Liver (tissue), 3 donors: ENCODE data around the gene CELA2A.
"Not testable (repeated sequence)": the region's sequence is repeated elsewhere in the genome, so short reads cannot be mapped to it uniquely, and the experiment has no call there.

ENCODE experiments used
- ATF3 ChIP-seq: IDR thresholded peaks from 2 replicates; pipeline ENCODE4 v1.6.1; 2016; ENCODE audit warnings: antibody characterized with exemption
- CTCF ChIP-seq: fragments of 150-350 bp; IDR thresholded peaks from 2 replicates; pipeline ENCODE4 v1.5.1; 2017; ENCODE audit warnings: improper control_type of control experiment, low read depth, low read length; ENCODE audit not compliant: missing input control
- EGR1 ChIP-seq, 2 donors: IDR thresholded peaks; 2 replicates each; pipeline ENCODE4 v1.6.1; 2016 to 2018; ENCODE audit warnings: antibody characterized with exemption in 2 of 2, low read depth in 2 of 2
- GABPA ChIP-seq, 2 donors: IDR thresholded peaks in 1 of 2; conservative IDR thresholded peaks in 1 of 2; 2 replicates each; pipeline ENCODE4 v1.6.1; 2016; ENCODE audit warnings: antibody characterized with exemption in 2 of 2, mild to moderate bottlenecking in 1 of 2, moderate library complexity in 1 of 2
- JUND ChIP-seq, 2 donors: IDR thresholded peaks; 2 replicates each; pipeline ENCODE4 v1.6.1; 2016; ENCODE audit warnings: antibody characterized with exemption in 2 of 2
- MAX ChIP-seq: IDR thresholded peaks from 2 replicates; pipeline ENCODE4 v1.6.1; 2016; ENCODE audit warnings: antibody characterized with exemption
- NR2F2 ChIP-seq: IDR thresholded peaks from 2 replicates; pipeline ENCODE4 v1.6.1; 2016; ENCODE audit warnings: antibody characterized with exemption
- RAD21 ChIP-seq, 2 donors: IDR thresholded peaks; 2 replicates each; pipeline ENCODE4 v1.6.1; 2016; ENCODE audit warnings: antibody characterized with exemption in 2 of 2, mild to moderate bottlenecking in 2 of 2
- REST ChIP-seq: IDR thresholded peaks from 2 replicates; pipeline ENCODE4 v1.6.1; 2016; ENCODE audit warnings: antibody characterized with exemption, mild to moderate bottlenecking
- SP1 ChIP-seq: IDR thresholded peaks from 2 replicates; pipeline ENCODE4 v1.6.1; 2018; ENCODE audit warnings: antibody characterized with exemption, mild to moderate bottlenecking
- YY1 ChIP-seq: IDR thresholded peaks from 2 replicates; pipeline ENCODE4 v1.6.1; 2016; ENCODE audit warnings: antibody characterized with exemption, mild to moderate bottlenecking
- ZBTB33 ChIP-seq: IDR thresholded peaks from 2 replicates; pipeline ENCODE4 v1.6.1; 2016; ENCODE audit warnings: antibody characterized with exemption
- donor health status: healthy.
- donor health status: healthy.

- not testable (repeated sequence) for TF ChIP-seq CTCF; ZBTB33; ATF3; MAX; SP1; EGR1 (IDR thresholded peaks at IDR 0.05; ENCODE audit: low read depth in 2 of 2); REST; NR2F2; JUND (IDR thresholded peaks at IDR 0.05); RAD21 (IDR thresholded peaks at IDR 0.05); YY1; GABPA (IDR thresholded peaks at IDR 0.05 in 1 of 2, conservative IDR thresholded peaks at IDR 0.05 in 1 of 2)
Measured at GRCh38 chr1:15484443-15484842, 27.9 kb downstream of the CELA2A start.
